Liver (tissue), 3 donors: Measurements from ENCODE around the gene LTO1.

Experiments used
- CTCF ChIP-seq: fragments of 150-350 bp; IDR thresholded peaks from 2 replicates; pipeline ENCODE4 v1.5.1; 2017; ENCODE audit warnings: improper control_type of control experiment, low read depth, low read length; ENCODE audit not compliant: missing input control
- GABPA ChIP-seq, 2 donors: IDR thresholded peaks in 1 of 2; conservative IDR thresholded peaks in 1 of 2; 2 replicates each; pipeline ENCODE4 v1.6.1; 2016; ENCODE audit warnings: antibody characterized with exemption in 2 of 2, mild to moderate bottlenecking in 1 of 2, moderate library complexity in 1 of 2
- RAD21 ChIP-seq, 2 donors: IDR thresholded peaks; 2 replicates each; pipeline ENCODE4 v1.6.1; 2016; ENCODE audit warnings: antibody characterized with exemption in 2 of 2, mild to moderate bottlenecking in 2 of 2
- TAF1 ChIP-seq: conservative IDR thresholded peaks from 2 replicates; pipeline ENCODE4 v1.6.1; 2016; ENCODE audit warnings: antibody characterized with exemption, mild to moderate bottlenecking
- donor health status: healthy.
- donor health status: healthy.

GRCh38 chr11:69638941-69639681 lies 36.0 kb downstream of the LTO1 start:
- TF ChIP-seq CTCF (no peak), RAD21 (IDR thresholded peaks at IDR 0.05) (peak; percentile 42 to 45), GABPA (IDR thresholded peaks at IDR 0.05 in 1 of 2, conservative IDR thresholded peaks at IDR 0.05 in 1 of 2) (peak in 1 of 2 donors; percentile 25), TAF1 (no peak)
